Cardiac fibroblast (primary cell): ENCODE results near the gene LRP6.
A peak's percentile ranks its signal among the peaks of the same experiment; 100 is the strongest.
"Not testable (repeated sequence)": the region's sequence is repeated elsewhere in the genome, so short reads cannot be mapped to it uniquely, and the experiment has no call there.

Experiments used
- DNase-seq, 2 donors: peaks; one replicate each; pipeline versions ENCODE4 v3.0.0 to v3.0.0-alpha.2; 2010; ENCODE audit warnings: low read depth in 2 of 2
- H3K4me3 ChIP-seq, 2 donors: replicated peaks in 1 of 2; 1 replicate in 1 of 2; 2 replicates in 1 of 2; pipeline ENCODE4 v1.5.1; 2011; ENCODE audit warnings: low read depth in 2 of 2, low read length in 2 of 2, mild to moderate bottlenecking in 2 of 2, moderate library complexity in 1 of 2
- TF ChIP-seq, protein P1 (sequence below): IDR thresholded peaks from one replicate; pipeline ENCODE4 v1.5.1; 2011; ENCODE audit warnings: low read depth, mild to moderate bottlenecking, low read length, inconsistent platforms

Gene LRP6

DNA sequence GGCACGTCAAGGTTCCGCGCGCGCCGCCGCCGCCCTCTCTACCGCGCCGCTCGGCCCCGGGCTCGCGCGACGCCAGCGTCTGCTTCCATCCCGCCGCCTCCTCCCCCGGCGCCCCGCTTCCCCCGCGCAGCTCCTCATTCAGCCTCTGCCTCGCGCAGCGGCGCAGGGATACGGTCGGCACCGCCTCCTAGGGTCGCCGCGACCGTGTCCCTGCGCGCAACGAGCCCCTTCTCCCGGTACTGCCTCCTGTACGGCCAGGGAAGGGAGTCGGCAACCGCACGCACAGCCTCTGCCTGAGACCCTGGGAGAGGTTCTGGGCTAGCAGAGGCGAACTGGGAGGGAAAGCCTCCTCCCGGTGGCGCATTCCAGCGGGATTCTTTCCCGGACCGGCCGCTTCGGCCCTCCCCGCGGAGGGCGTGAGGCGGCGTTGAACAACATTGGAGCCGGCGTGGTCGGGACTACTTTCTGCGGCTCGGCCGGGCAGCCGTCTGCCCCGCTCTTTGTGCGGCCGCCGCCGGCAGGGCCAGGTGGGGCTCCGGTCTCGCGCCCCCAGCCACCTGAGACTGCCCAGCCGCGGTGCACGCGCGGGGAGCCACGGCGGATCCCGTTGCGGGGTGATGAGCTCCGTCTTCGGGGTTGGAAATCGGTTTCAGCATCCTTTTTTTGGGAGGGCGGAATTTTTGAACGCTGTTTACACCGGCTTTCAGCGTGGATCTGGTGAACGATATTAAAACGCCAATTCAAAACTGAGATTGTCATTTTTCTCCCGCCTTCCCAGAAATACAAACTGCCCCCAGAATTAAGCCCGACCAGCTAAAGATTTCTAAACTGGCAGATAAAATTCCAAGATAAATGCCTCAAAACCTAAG, at the start of gene LRP6:
TSS of gene LRP6 (minus strand) at position 172 of the 869 bp plus-strand sequence. CDS start 309 bp downstream, outside the sequence.
- DNase-seq: peak; percentile 96 to 97
- TF ChIP-seq, protein P1, sequence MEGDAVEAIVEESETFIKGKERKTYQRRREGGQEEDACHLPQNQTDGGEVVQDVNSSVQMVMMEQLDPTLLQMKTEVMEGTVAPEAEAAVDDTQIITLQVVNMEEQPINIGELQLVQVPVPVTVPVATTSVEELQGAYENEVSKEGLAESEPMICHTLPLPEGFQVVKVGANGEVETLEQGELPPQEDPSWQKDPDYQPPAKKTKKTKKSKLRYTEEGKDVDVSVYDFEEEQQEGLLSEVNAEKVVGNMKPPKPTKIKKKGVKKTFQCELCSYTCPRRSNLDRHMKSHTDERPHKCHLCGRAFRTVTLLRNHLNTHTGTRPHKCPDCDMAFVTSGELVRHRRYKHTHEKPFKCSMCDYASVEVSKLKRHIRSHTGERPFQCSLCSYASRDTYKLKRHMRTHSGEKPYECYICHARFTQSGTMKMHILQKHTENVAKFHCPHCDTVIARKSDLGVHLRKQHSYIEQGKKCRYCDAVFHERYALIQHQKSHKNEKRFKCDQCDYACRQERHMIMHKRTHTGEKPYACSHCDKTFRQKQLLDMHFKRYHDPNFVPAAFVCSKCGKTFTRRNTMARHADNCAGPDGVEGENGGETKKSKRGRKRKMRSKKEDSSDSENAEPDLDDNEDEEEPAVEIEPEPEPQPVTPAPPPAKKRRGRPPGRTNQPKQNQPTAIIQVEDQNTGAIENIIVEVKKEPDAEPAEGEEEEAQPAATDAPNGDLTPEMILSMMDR: no peak
- peak within 1 kb of the TSS; percentile 85 to 98 for H3K4me3 ChIP-seq

DNA sequence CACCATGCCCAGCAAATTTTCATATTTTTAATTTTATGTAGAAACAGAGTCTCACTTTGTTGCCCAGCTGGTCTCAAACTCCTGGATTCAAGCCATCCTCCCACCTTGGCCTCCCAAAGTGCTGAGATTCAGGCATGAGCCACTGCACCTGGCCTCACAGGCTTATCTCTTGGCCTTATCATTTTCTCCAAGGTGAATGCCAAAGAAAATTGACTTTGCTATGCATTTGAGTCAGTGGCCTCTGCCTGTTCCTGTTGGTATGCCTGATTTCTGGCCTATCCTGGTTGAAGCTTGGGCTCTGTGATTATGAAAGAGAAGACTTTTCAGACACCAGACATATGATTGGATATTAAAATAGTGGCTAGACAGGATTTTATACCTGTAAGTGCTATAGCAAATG, 49.0 kb upstream of the LRP6 start:
- DNase-seq: no peak
- TF ChIP-seq, protein P1: no peak

DNA sequence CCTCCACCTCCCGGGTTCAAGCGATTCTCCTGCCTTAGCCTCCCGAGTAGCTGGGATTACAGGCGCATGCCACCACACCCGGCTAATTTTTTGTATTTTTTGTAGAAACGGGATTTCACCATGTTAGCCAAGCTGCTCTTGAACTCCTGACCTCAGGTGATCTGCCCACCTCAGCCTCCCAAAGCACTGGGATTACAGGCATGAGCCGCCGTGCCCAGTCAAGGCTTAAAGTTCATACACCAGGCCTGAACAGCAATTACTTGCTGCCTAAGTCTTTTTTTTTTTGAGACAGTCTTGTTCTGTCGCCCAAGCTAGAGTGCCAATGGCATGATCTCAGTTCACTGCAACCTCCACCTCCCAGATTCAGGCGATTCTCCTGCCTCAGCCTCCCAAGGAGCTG, 43.9 kb upstream of the LRP6 start:
- not testable (repeated sequence) for H3K4me3 ChIP-seq, DNase-seq

More for the DNA sequence above, 49.0 kb upstream of the LRP6 start:
- no peak overlapping the region for H3K4me3 ChIP-seq

DNA sequence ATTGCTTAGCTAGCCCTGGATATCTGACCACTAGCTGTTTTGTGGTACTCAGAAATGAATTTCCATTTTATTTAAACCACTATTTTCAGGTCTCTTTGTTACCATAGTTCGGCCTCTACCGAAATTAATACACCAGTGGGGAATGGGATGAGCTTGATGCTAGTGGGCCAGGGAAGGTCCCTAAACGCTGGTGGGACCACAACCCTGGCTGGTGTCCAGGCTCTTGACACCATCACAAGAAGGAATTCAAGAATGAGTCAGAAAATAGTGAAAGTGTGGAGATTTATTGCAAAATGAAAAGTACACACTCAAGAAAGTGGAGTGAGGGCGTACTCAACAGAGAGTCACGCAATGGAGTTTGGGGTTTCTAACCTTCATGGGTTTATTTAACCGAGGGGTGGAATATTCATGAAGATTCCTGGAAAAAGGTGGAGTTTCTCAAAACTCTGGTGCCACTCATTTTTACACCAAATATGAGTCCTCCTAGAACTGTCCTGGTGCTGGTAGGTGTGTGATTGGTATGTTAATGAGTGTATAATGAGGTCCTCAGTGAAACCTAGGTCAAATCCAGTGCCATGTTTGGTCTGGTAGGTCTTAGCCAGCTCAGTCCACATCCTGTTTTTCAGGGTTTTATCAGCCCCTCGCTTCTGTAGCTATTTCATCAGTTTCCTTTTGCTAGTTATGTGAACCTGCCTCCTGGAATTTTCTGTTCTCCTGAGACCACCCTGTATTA, 38.9 kb upstream of the LRP6 start:
- DNase-seq: no peak
- H3K4me3 ChIP-seq: no peak overlapping the region
- TF ChIP-seq, protein P1: no peak

DNA sequence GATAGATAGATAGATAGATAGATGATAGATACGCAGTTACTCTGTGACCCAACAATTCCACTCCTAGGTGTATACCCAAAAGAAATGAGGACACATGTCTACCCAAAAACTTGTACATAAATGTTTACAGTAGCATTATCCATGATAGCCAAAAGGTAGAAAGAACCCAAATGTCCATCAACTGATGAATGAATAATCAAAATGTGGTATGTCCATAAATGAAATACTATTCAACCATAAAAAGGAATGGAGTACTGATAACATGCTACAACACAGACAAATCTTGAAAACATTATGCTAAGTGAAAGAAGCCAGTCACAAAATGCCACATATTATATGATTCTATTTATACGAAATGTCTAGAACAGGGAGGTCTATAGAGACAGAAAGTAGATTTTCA, 36.1 kb upstream of the LRP6 start:
- no peak for DNase-seq
- no peak overlapping the region for H3K4me3 ChIP-seq
- TF ChIP-seq, protein P1: no peak

DNA sequence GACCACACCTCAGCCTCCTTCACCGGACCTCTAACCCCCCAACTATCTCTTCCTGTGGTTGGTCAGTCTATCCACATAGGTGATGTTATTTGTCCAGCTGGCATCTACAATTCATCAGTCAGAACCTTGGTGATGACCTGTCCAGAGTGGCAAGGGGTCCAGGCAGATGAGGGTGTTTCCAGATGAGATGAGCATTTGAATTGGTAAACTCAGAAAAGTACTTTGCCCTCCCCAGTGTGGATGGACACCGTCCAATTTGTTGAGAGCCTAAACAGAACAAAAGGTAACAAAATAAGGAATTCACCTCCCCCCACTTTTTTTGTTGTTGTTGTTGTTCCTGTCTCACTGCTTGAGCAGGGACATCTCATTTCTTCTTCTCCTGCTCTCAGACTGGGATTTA, 34.3 kb upstream of the LRP6 start:
- no peak overlapping the region for H3K4me3 ChIP-seq
- TF ChIP-seq, protein P1: no peak
- no peak for DNase-seq

DNA sequence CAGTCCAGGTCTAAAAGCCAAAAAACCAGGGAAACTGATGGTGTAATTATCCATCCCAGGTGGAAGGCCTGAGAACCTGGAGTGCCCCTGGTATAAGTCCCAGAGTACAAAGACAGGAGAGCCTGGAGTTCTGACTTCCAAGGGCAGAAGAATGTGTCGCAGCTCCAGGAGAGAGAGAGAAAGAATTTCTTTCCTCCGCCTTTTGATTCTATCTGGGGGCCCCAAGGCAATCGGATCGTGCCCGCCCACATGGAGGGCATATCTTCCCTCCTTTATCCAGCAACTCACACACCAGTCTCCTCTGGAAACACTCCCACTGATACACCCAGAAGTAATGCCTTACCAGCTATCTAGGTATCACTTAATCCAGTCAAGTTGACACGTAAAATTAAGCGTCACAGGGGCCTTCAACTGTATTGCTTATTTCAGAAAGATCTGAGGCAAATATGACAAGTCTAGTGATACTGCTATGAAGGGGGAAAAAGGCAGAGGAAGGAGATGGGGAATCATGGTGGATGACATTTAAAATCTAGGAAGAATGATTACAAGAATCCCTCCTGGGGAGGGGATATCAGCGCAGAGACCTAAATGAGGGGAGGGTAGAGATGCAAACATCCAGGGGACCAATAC, 30.5 kb upstream of the LRP6 start:
- no peak for DNase-seq
- TF ChIP-seq, protein P1: no peak
- no peak overlapping the region for H3K4me3 ChIP-seq
